SKM-1 treated with dmso at 0.1 percent for 144 hours (cell line): Measurements from ENCODE around the gene CCDC32.
"Not testable (repeated sequence)": the region's sequence is repeated elsewhere in the genome, so short reads cannot be mapped to it uniquely, and the experiment has no call there.

Source experiments
- DNase-seq: peaks from one replicate; lab custom pipeline; 2025; ENCODE audit not compliant: unreplicated experiment; lab: John Stamatoyannopoulos, UW

The CCDC32 gene

DNA sequence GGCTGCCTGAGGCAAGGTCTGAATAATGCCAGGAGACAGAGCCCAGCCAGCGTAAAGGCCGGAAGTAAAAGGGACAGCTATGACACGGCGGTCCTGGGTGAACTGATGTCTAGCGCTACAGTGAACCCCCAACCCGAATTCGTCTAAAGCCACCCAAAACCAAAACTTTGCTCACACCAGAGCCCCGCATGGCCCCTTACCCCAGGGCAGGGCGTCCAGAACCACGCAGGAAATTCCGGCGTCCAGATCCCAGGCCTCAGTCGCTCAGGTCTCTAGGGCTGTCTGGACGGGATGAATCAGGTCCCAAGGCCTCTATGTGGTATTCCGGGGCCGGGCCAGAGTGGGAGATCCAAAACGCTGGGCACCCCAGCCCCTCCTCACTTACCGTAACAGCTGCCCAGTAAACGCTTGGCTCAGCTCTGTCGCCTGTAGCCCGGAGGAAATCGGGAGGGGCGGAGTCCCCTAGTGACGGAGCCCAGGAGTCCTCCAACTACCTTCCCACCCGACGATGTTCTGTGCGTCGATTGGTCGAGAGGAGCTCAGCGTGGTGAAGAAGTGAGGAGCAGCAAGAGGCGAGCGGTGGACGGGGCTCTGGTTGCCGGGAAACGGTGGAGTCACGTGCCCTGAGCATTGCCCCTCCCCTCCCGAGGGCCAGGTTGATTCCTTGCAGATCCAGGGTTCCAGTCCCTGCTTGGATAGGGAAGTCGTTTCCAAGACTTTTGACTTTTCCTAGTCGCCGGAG, at the start of gene CCDC32:
Gene CCDC32 (minus strand): TSS at position 452 of the 742 bp plus-strand sequence. CDS start 2,027 bp downstream, outside the sequence.
- DNase-seq = peak; percentile 100

GRCh38 chr15:40613080-40613479, 48.2 kb upstream of the CCDC32 start:
- no peak for DNase-seq

DNA sequence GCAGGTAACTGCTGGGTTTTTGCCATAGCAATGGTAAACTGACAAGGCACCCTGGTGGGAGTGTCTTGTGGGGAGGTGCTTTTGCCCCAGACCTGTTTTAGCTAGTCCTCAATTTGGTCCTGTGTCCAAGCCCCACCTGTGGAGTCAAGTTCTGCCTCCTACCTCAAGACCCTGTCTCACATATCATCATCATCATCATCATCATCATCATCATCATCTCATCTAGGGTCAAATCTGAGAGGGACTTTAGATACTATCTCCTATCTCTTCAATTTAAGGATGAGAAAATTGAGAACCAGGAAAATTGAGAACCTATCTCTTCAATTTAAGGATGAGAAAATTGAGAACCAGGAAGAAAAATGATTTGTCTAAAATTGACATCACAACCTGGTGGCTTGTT, 39.1 kb upstream of the CCDC32 start:
- DNase-seq = no peak

GRCh38 chr15:40600956-40601355, 36.1 kb upstream of the CCDC32 start:
- DNase-seq = no peak

GRCh38 chr15:40598672-40599071, 33.8 kb upstream of the CCDC32 start:
- DNase-seq = no peak

DNA sequence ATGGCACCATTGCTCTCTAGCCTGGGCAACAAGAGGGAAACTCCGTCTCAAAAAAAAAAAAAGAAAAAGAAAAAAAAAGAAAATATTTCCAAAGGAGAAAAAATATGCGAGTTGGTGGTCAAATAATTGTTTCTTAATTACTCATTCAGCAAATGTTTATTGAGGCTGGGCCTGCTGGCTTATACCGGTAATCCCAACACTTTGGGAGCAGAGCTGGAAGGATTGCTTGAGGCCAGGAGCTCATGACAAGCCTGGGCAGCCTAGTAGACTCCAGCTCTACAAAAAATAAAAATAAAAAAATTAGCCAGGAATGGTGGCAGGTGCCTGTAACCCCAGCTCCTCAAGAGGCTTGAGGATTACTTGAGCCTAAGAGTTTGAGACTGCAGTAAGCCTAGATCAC, 33.3 kb upstream of the CCDC32 start:
- no peak for DNase-seq

- DNase-seq = no peak
Measured at GRCh38 chr15:40597024-40597423, 32.2 kb upstream of the CCDC32 start.

DNA sequence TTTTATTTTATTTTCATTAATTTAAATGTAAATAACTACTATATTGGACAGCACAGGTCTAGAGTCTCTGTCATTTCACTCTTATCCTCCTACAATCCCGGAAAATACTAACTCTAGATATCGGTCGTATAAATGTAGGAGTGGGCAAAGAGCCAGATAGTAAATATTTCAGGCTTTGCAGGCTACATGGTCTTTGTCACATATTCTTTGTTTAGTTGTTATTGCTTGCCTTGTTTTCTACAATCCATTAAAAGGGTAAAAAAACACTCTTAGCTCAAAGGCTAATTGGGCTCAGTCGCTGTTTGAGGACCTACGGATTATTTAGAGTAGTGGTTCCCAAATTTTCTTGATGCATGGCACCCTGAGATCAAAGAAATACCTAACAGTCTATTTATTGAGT, 30.9 kb upstream of the CCDC32 start:
- DNase-seq = no peak

- no peak for DNase-seq
Measured at GRCh38 chr15:40595219-40595618, 30.4 kb upstream of the CCDC32 start.

- peak; percentile 81 for DNase-seq
Measured at GRCh38 chr15:40594429-40594836, 29.6 kb upstream of the CCDC32 start.

DNA sequence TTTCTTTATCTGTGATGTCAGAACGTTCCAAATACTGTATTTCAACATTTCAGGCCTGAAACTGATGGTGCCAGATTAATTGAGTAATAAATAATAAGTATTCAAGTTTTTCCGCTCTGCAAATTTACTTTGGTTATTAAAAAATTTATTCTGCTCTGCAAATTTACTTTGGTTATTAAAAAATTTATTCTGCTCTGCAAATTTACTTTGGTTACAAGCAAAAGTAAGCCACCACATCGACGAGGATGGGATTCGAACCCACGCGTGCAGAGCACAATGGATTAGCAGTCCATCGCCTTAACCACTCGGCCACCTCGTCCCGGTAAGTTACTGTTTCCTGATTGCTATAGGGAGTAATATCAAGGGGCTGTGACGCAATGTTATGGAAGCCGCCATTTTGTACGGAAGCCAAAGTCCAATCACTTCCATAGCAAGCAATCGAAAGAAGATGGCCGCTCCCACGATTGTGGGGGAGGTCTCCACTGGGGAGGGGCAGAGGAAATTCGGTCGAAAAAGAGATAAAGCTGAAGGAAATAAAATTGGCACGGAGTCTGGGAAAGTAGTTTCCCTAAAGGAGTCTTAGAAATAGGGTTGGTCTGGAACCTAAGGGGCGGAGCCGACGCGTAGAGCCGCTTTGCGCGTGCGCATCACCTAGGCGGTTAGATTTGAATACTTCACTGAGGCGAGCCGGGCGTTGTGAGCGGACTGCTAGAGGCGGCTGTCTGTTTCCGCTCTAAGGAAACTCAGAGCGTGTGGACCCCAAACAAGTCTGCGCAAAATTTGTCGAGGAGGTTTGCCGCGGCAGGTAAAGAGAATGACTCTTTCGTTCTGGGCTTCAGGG, 29.0 kb upstream of the CCDC32 start, which contains the start of gene KNL1:
Gene KNL1 (plus strand): TSS at position 662 of the 841 bp plus-strand sequence. CDS start 8,683 bp downstream, outside the sequence.
- peak; percentile 95 for DNase-seq

GRCh38 chr15:40593165-40593564, 28.3 kb upstream of the CCDC32 start:
- no peak for DNase-seq

GRCh38 chr15:40591389-40591788, 26.5 kb upstream of the CCDC32 start:
- DNase-seq = no peak

GRCh38 chr15:40590667-40591050, 25.8 kb upstream of the CCDC32 start:
- no peak for DNase-seq

- DNase-seq = no peak
Measured at GRCh38 chr15:40584191-40584590, 19.3 kb upstream of the CCDC32 start.

DNA sequence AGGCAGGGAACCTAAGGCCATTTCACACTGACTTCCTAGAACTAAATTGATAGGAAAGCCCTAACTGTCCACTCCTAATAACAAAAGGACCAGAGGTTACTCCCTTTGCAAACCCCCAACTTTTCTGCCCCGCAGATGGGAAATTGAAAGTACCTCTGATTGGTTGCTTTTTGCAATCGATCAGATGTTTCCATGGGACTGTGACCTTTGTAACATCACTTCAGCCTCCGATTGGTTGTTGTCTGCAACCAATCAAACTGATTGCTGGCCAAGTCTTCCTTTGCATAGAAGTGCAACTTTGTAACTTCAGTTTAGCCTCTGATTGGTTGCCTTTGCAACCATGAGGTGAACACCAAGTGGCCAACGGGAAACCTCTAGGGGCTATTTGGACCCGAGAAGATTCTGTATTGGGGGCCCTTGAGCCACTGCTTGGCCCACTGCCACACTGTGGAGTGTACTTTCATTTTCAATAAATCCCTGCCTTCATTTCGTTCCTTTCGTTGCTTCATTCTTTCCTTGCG, 17.9 kb upstream of the CCDC32 start:
- DNase-seq = no peak

- not testable (repeated sequence) for DNase-seq
Measured at GRCh38 chr15:40581796-40582195, 17.0 kb upstream of the CCDC32 start.

DNA sequence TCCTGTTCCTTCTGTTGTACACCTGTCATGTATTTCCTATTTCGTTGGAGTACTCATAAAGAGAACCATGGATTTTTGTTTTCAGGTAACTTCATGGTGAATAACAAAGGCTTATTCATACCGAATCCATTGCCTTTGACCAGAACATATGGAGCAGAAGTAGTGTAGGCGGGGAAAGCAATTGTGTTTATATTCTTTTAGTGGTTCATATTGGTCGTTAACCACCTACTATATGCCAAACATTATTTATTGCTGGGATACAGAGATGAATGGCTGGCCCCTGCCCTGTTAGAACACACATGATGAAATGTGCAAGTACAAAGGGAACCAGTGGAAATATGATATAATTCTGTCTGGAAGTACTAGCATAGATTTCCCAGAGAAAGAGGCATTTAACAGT, 14.1 kb upstream of the CCDC32 start:
- no peak for DNase-seq

DNA sequence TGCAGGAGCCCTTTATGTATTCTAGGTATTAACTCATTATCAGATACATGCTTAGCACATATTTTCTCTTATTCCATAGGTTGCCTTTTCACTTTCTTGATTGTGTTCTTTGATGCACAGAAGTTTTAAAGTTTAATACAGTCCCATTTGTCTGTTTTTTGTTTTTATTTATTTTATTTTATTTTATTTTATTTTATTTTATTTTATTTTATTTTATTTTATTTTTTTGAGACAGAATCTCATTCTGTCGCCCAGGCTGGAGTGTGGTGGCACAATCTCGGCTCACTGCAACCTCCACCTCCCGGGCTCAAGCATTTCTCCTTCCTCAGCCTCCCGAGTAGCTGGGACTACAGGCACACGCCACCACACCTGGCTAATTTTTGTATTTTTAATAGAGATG, 12.1 kb upstream of the CCDC32 start:
- DNase-seq = not testable (repeated sequence)

- DNase-seq = no peak
Measured at GRCh38 chr15:40575113-40575512, 10.3 kb upstream of the CCDC32 start.

DNA sequence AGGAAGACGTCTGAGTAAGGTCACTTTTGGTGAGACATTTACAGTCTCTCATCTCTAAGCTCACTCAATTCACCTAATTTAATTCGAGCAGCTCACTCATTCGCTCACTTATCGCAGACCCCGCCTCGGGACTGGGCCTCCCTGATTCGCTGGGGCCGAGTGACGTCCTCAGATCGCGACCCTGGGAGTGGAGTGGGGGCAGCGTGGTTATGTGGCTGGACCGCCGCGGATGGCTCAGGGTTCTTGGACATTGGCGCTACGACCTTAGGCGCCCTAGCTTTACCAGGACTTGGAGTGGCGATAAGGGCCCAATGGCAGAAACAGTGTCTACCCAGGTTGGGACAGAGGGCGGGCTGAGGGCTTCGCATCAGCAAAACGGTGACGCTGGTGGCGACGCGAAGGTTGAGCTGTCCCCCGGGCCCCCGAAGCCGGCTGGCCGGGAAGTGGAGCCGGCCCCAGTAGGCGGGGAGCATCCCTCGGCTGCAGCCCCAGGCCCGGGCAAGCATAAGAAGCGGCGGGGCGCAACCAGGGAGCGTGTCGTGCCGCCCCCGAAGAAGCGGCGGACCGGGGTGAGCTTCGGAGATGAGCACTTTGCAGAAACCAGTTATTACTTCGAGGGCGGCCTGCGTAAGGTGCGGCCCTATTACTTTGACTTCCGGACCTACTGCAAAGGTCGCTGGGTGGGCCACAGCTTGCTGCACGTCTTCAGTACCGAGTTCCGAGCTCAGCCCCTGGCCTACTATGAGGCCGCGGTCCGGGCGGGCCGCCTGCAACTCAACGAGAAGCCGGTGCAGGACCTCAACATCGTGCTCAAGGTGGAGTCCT, 4.5 kb upstream of the CCDC32 start, which contains the start of gene RPUSD2:
Gene RPUSD2 (plus strand): TSS at position 171 of the 825 bp plus-strand sequence. CDS start 39 bp downstream, at position 210.
- peak; percentile 84 for DNase-seq
